ENCODE results near the gene POLR1A.

POLR1A gene

DNA sequence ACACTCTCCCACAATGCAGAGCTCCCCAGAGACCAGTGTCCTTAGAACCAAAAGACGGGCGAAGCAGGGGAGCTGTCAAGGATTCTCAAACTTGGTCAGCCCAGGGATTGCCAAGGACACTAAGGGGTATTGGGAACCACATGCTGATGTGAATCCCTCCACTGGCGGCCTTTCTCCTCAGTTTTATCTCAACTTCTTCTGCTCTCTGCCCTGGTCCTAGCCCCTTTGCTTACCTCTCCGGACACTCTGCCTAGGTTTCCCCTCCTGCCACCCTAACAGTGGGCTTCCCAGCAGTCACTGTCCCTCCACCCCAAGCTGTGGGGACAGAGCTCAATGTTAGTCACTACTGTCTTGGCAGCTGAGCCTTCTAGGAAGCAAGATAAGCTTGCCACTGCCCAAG lies 61.1 kb downstream of the POLR1A start:
- ATAC-seq (ENCODE audit: low read depth): no peak
- H3K4me3 ChIP-seq (ENCODE audit: severe bottlenecking): no peak overlapping the region
- H3K4me1 ChIP-seq (ENCODE audit: insufficient read depth, poor library complexity, severe bottlenecking): no peaks in the 10 kb centered on the region
- no peaks in the 10 kb centered on the region for H3K27me3 ChIP-seq (ENCODE audit: insufficient read depth, poor library complexity, severe bottlenecking)
- no peaks in the 10 kb centered on the region for H3K9me3 ChIP-seq (ENCODE audit: severe bottlenecking)
- no peak for DNase-seq (ENCODE audit: low spot score)
- H3K27ac ChIP-seq (ENCODE audit: poor library complexity, severe bottlenecking): no peak overlapping the region
- no peak for TF ChIP-seq CTCF (IDR thresholded peaks at IDR 0.05; ENCODE audit: poor library complexity, severe bottlenecking)
- peaks cover 87% of the 10 kb centered on the region for H3K36me3 ChIP-seq (ENCODE audit: low read depth)

DNA sequence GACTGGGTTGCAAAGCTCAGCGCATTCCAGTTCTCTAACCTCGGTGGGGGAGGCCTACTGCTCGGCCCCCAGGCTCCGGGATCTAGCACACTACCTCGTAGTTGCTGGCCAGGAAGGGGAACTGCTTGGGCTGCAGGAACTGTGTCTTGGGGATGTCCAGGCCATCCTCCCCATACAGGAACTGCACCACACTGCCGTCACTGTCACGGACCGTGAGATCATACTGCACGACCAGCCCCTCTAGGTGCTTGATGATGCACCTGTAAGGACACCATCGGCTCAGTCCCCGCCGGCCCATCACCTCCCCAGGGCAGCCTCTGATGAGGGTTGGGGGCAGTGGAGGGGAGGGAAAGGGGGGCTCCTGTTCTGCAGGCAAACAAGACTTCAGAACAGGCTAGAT lies 61.6 kb downstream of the POLR1A start:
- H3K36me3 ChIP-seq (ENCODE audit: low read depth): peaks cover 82% of the 10 kb centered on the region
- no peaks in the 10 kb centered on the region for H3K9me3 ChIP-seq (ENCODE audit: severe bottlenecking)
- no peak for ATAC-seq (ENCODE audit: low read depth)

GRCh38 chr2:86042256-86043168 lies 63.2 kb downstream of the POLR1A start:
- H3K4me3 ChIP-seq (ENCODE audit: severe bottlenecking): no peak overlapping the region
- no peak overlapping the region for H3K27ac ChIP-seq (ENCODE audit: poor library complexity, severe bottlenecking)
- TF ChIP-seq CTCF (IDR thresholded peaks at IDR 0.05; ENCODE audit: poor library complexity, severe bottlenecking): no peak
- H3K36me3 ChIP-seq (ENCODE audit: low read depth): peaks cover 83% of the 10 kb centered on the region
- H3K4me1 ChIP-seq (ENCODE audit: insufficient read depth, poor library complexity, severe bottlenecking): no peaks in the 10 kb centered on the region
- DNase-seq (ENCODE audit: low spot score) (peak; percentile 10), ATAC-seq (ENCODE audit: low read depth) (no peak)
- no peaks in the 10 kb centered on the region for H3K9me3 ChIP-seq (ENCODE audit: severe bottlenecking)
- H3K27me3 ChIP-seq (ENCODE audit: insufficient read depth, poor library complexity, severe bottlenecking): no peaks in the 10 kb centered on the region

More for the DNA sequence above, 61.6 kb downstream of the POLR1A start:
- Histone ChIP-seq H3K27me3 (ENCODE audit: insufficient read depth, poor library complexity, severe bottlenecking) (no peaks in the 10 kb centered on the region), H3K4me3 (ENCODE audit: severe bottlenecking) (no peak overlapping the region), H3K27ac (ENCODE audit: poor library complexity, severe bottlenecking) (no peak overlapping the region), H3K4me1 (ENCODE audit: insufficient read depth, poor library complexity, severe bottlenecking) (no peaks in the 10 kb centered on the region)
- DNase-seq (ENCODE audit: low spot score): no peak
- TF ChIP-seq CTCF (IDR thresholded peaks at IDR 0.05; ENCODE audit: poor library complexity, severe bottlenecking): no peak

DNA sequence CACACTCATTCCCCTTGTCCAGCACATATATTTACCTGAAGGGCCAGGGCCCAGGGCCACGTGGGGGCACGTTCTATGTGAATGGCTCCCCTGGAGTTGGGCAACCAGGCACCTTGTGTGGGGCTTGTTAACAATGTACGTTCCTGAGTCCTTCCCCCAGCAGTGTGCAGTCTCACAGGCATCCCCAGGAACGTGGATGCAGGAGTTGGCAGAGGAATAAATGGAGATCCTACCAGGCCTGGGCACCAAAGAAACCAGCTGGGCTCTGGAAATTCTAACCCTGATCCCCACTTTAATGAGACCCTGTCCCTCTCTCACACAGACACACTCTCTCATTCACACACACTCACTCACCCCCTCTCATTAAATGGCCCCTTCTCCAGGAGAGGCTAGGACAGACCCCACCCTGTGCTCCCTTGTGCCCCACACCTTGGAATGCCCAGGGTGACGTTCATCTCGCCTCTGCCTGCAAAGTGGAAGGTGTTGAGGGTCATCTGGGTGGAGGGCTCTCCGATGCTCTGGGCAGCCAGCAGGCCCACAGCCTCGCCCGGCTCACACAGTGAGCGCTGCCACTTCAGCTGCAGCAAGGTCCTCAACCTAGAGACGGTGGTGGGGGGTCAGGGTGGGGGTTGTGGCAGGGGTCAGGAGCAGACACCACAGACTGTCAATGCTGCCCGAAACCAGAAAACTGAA lies 65.6 kb downstream of the POLR1A start:
- DNase-seq (ENCODE audit: low spot score): no peak
- no peak for TF ChIP-seq CTCF (IDR thresholded peaks at IDR 0.05; ENCODE audit: poor library complexity, severe bottlenecking)
- H3K27me3 ChIP-seq (ENCODE audit: insufficient read depth, poor library complexity, severe bottlenecking): no peaks in the 10 kb centered on the region
- peaks cover 6% of the 10 kb centered on the region for H3K4me1 ChIP-seq (ENCODE audit: insufficient read depth, poor library complexity, severe bottlenecking)
- H3K27ac ChIP-seq (ENCODE audit: poor library complexity, severe bottlenecking): no peak overlapping the region
- H3K9me3 ChIP-seq (ENCODE audit: severe bottlenecking): no peaks in the 10 kb centered on the region
- ATAC-seq (ENCODE audit: low read depth): no peak
- H3K36me3 ChIP-seq (ENCODE audit: low read depth): peaks cover 81% of the 10 kb centered on the region
- no peak overlapping the region for H3K4me3 ChIP-seq (ENCODE audit: severe bottlenecking)
